Gastroesophageal sphincter (tissue), 3 donors: ENCODE results near the gene GPR153.

Source experiments
- POLR2A ChIP-seq, 2 donors: fragments of 450-650 bp; IDR thresholded peaks; one replicate each; pipeline ENCODE4 v1.6.1; 2017; ENCODE audit warnings: antibody characterized with exemption in 2 of 2, mild to moderate bottlenecking in 2 of 2, moderate library complexity in 1 of 2
- TF ChIP-seq, protein P1 (sequence below), 4 experiments: fragments of 200-600 bp in 2 of 4; fragments of 450-650 bp in 2 of 4; sonication (generic) in 1 of 4; IDR thresholded peaks; one replicate each; pipeline ENCODE4 v1.5.1; 2017 to 2019; ENCODE audit warnings: antibody characterized with exemption in 4 of 4, mild to moderate bottlenecking in 2 of 4, moderate library complexity in 2 of 4

- TF ChIP-seq, protein P1, sequence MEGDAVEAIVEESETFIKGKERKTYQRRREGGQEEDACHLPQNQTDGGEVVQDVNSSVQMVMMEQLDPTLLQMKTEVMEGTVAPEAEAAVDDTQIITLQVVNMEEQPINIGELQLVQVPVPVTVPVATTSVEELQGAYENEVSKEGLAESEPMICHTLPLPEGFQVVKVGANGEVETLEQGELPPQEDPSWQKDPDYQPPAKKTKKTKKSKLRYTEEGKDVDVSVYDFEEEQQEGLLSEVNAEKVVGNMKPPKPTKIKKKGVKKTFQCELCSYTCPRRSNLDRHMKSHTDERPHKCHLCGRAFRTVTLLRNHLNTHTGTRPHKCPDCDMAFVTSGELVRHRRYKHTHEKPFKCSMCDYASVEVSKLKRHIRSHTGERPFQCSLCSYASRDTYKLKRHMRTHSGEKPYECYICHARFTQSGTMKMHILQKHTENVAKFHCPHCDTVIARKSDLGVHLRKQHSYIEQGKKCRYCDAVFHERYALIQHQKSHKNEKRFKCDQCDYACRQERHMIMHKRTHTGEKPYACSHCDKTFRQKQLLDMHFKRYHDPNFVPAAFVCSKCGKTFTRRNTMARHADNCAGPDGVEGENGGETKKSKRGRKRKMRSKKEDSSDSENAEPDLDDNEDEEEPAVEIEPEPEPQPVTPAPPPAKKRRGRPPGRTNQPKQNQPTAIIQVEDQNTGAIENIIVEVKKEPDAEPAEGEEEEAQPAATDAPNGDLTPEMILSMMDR (IDR thresholded peaks at IDR 0.05), result no peak
- no peak for TF ChIP-seq POLR2A (IDR thresholded peaks at IDR 0.05)
These were observed 11.6 kb upstream of the GPR153 start for GRCh38 chr1:6272452-6272851.
